Esophagus squamous epithelium (tissue), 5 donors: ENCODE data around the gene ZMAT5. TPM values are rescaled to one million over a fixed set of nuclear protein-coding genes. Genes with fewer than 3 reads are reported as not detected.
A peak's percentile ranks its signal among the peaks of the same experiment; 100 is the strongest.

ENCODE experiments used
- DNase-seq: peaks from one replicate; lab custom pipeline; 2025; lab: John Stamatoyannopoulos, UW
- H3K27ac ChIP-seq, 4 donors: fragments of 200-600 bp; sonication (generic); one replicate each; pipeline ENCODE4 v1.5.1; 2016 to 2019; ENCODE audit warnings: mild to moderate bottlenecking in 1 of 4
- H3K27me3 ChIP-seq, 4 donors: fragments of 200-600 bp; sonication (generic); 1 replicate in 3 of 4; 2 replicates in 1 of 4; pipeline versions ENCODE4 v1.5.1 to v1.6.0; 2017 to 2021; ENCODE audit warnings: antibody characterized with exemption in 1 of 4
- H3K36me3 ChIP-seq, 3 donors: fragments of 200-600 bp; sonication (generic); one replicate each; pipeline ENCODE4 v1.5.1; 2016 to 2019
- H3K4me1 ChIP-seq, 3 donors: fragments of 200-600 bp; sonication (generic); one replicate each; pipeline ENCODE4 v1.5.1; 2017 to 2019
- H3K4me3 ChIP-seq, 4 donors: fragments of 200-600 bp; sonication (generic); 1 replicate in 3 of 4; 2 replicates in 1 of 4; pipeline ENCODE4 v1.5.1; 2016 to 2019; ENCODE audit warnings: mild to moderate bottlenecking in 2 of 4, moderate library complexity in 1 of 4
- H3K9me3 ChIP-seq, 3 donors: fragments of 200-600 bp; sonication (generic); one replicate each; pipeline ENCODE4 v1.5.1; 2016 to 2019
- CTCF ChIP-seq, 6 experiments: fragments of 450-650 bp in 4 of 6; fragments of 200-600 bp in 2 of 6; sonication (generic) in 2 of 6; IDR thresholded peaks; one replicate each; pipeline ENCODE4 v1.5.1; 2016 to 2019; ENCODE audit warnings: antibody characterized with exemption in 6 of 6, mild to moderate bottlenecking in 4 of 6, moderate library complexity in 4 of 6
- POLR2A ChIP-seq, 4 donors: fragments of 450-650 bp; IDR thresholded peaks; one replicate each; pipeline ENCODE4 v1.6.1; 2017; ENCODE audit warnings: antibody characterized with exemption in 4 of 4, mild to moderate bottlenecking in 4 of 4, moderate library complexity in 3 of 4
- WGBS, 2 donors: methylation state at CpG; one replicate each; pipeline ENCODE4 v1.1.5; 2018; 5-methylcytosine and 5-hydroxymethylcytosine counted together
- intact Hi-C: fragments of 100-400 bp; cut with DNase I; formaldehyde crosslinking; loops from one replicate; pipeline ENCODE4 v1.15.0; 2022
- total RNA-seq, 4 donors: library from RNA; depleted of rRNA; stranded (reverse); fragments of >200 nt; gene quantifications; one replicate each; pipeline ENCODE4 v1.1.0, GENCODE V29; 2016
- donor health status: DM: yes; HTN: yes; CAD: no.

ZMAT5 gene
- total RNA-seq, 4 donors from 2014 or later = 10.1 to 43.8 (median 18.1) TPM

- H3K9me3 ChIP-seq = no peaks in the 10 kb centered on the region
- peaks cover 0 to 68% (median 8%) of the 10 kb centered on the region in 3 donors for H3K4me1 ChIP-seq
- TF ChIP-seq CTCF (IDR thresholded peaks at IDR 0.05) (peak in 2 of 6 experiments; percentile 12 to 21), POLR2A (IDR thresholded peaks at IDR 0.05) (no peak)
- no peak overlapping the region for H3K4me3 ChIP-seq
- WGBS, 2 donors = 54 to 70% methylated on average over 9 to 22 of the region's 33 CpGs
- peaks cover 0 to 8% (median 0%) of the 10 kb centered on the region in 4 donors for H3K27me3 ChIP-seq
- no peak overlapping the region for H3K27ac ChIP-seq
- no peak for DNase-seq
- H3K36me3 ChIP-seq = peaks cover 4 to 70% (median 5%) of the 10 kb centered on the region in 3 donors
- intact Hi-C loops = no loop called here
Measured at GRCh38 chr22:29695129-29695926, 71.5 kb downstream of the ZMAT5 start.

GRCh38 chr22:29693671-29694070 lies 73.1 kb downstream of the ZMAT5 start:
- no peaks in the 10 kb centered on the region for H3K9me3 ChIP-seq
- no peak for DNase-seq
- no peaks in the 10 kb centered on the region for H3K27me3 ChIP-seq
- 58 to 68% methylated on average over 4 to 7 of the region's 9 CpGs for WGBS, 2 donors
- TF ChIP-seq CTCF (IDR thresholded peaks at IDR 0.05) = no peak
- peaks cover 4 to 72% (median 5%) of the 10 kb centered on the region in 3 donors for H3K36me3 ChIP-seq
- intact Hi-C loops = no loop called here
- peaks cover 0 to 78% (median 8%) of the 10 kb centered on the region in 3 donors for H3K4me1 ChIP-seq
- H3K4me3 ChIP-seq = no peak overlapping the region
- no peak overlapping the region for H3K27ac ChIP-seq

GRCh38 chr22:29693161-29693560 lies 73.6 kb downstream of the ZMAT5 start:
- 69 to 82% methylated on average over 6 to 8 of the region's 8 CpGs for WGBS, 2 donors
- Histone ChIP-seq H3K4me3 (no peak overlapping the region), H3K36me3 (peaks cover 4 to 78% (median 5%) of the 10 kb centered on the region in 3 donors), H3K4me1 (peaks cover 0 to 73% (median 8%) of the 10 kb centered on the region in 3 donors), H3K27me3 (no peaks in the 10 kb centered on the region), H3K9me3 (no peaks in the 10 kb centered on the region), H3K27ac (no peak overlapping the region)
- intact Hi-C loops = no loop called here
- TF ChIP-seq POLR2A (IDR thresholded peaks at IDR 0.05) (no peak), CTCF (IDR thresholded peaks at IDR 0.05) (no peak)
- no peak for DNase-seq

- TF ChIP-seq POLR2A (IDR thresholded peaks at IDR 0.05) = no peak
- TF ChIP-seq CTCF (IDR thresholded peaks at IDR 0.05) = no peak
Measured at GRCh38 chr22:29692327-29692640, 74.5 kb downstream of the ZMAT5 start.

GRCh38 chr22:29691636-29692326 lies 75.0 kb downstream of the ZMAT5 start:
- 92 to 95% methylated on average over 4 to 7 of the region's 13 CpGs for WGBS, 2 donors
- intact Hi-C loops = no loop called here
- no peak for DNase-seq
- Histone ChIP-seq H3K4me1 (peaks cover 0 to 62% (median 8%) of the 10 kb centered on the region in 3 donors), H3K9me3 (no peaks in the 10 kb centered on the region), H3K27ac (no peak overlapping the region), H3K27me3 (no peaks in the 10 kb centered on the region), H3K4me3 (no peak overlapping the region), H3K36me3 (peaks cover 4 to 82% (median 5%) of the 10 kb centered on the region in 3 donors)
- no peak for TF ChIP-seq POLR2A (IDR thresholded peaks at IDR 0.05)
- TF ChIP-seq CTCF (IDR thresholded peaks at IDR 0.05) = no peak

More at GRCh38 chr22:29692327-29692640, 74.5 kb downstream of the ZMAT5 start:
- Histone ChIP-seq H3K36me3 (peaks cover 4 to 81% (median 5%) of the 10 kb centered on the region in 3 donors), H3K4me3 (no peak overlapping the region), H3K9me3 (no peaks in the 10 kb centered on the region), H3K27ac (no peak overlapping the region), H3K4me1 (peaks cover 0 to 67% (median 8%) of the 10 kb centered on the region in 3 donors), H3K27me3 (no peaks in the 10 kb centered on the region)
- 50 to 60% methylated on average over 1 to 2 of the region's 4 CpGs for WGBS, 2 donors
- DNase-seq = no peak
- intact Hi-C loops = no loop called here
